HUES48 (cell line): ENCODE results near the gene ATP5ME.
A peak's percentile ranks its signal among the peaks of the same experiment; 100 is the strongest.
"Not testable (repeated sequence)": the region's sequence is repeated elsewhere in the genome, so short reads cannot be mapped to it uniquely, and the experiment has no call there.

Experiments
- H3K27ac ChIP-seq: one replicate; pipeline ENCODE4 v1.7.0; 2013; ENCODE audit warnings: low read depth, low read length, inconsistent platforms
- H3K27me3 ChIP-seq: 2 replicates; pipeline ENCODE4 v1.6.1; 2013; ENCODE audit warnings: mild to moderate bottlenecking, low read length; ENCODE audit not compliant: control insufficient read depth, insufficient read depth
- H3K36me3 ChIP-seq: 2 replicates; pipeline ENCODE4 v1.6.1; 2013; ENCODE audit warnings: low read length; ENCODE audit not compliant: control insufficient read depth, insufficient read depth
- H3K4me1 ChIP-seq: 2 replicates; pipeline ENCODE4 v1.6.1; 2013; ENCODE audit warnings: mild to moderate bottlenecking, low read length; ENCODE audit not compliant: control insufficient read depth, insufficient read depth
- H3K4me3 ChIP-seq: 2 replicates; pipeline ENCODE4 v1.5.1; 2013; ENCODE audit warnings: mild to moderate bottlenecking, low read depth, low read length
- H3K9ac ChIP-seq: 2 replicates; pipeline ENCODE4 v1.6.1; 2013; ENCODE audit warnings: mild to moderate bottlenecking, low read depth, low read length, moderate library complexity
- H3K9me3 ChIP-seq: 2 replicates; pipeline ENCODE4 v1.6.1; 2013; ENCODE audit warnings: low read length; ENCODE audit not compliant: control insufficient read depth, insufficient read depth

ATP5ME gene

GRCh38 chr4:675036-675882 is 1.2 kb upstream of the ATP5ME start:
- peak overlapping the region; percentile 76 for H3K4me3 ChIP-seq
- no peak overlapping the region for H3K27ac ChIP-seq
- H3K36me3 ChIP-seq, result peaks cover 20% of the 10 kb centered on the region
- peak overlapping the region; percentile 69 for H3K9ac ChIP-seq
- peaks cover 10% of the 10 kb centered on the region for H3K4me1 ChIP-seq
- no peaks in the 10 kb centered on the region for H3K9me3 ChIP-seq
- H3K27me3 ChIP-seq, result no peaks in the 10 kb centered on the region

GRCh38 chr4:673349-674091 is 556 bp downstream of the ATP5ME start:
- peaks cover 20% of the 10 kb centered on the region for H3K36me3 ChIP-seq
- peaks cover 8% of the 10 kb centered on the region for H3K4me1 ChIP-seq
- H3K27ac ChIP-seq, result peak overlapping the region; percentile 85
- H3K9ac ChIP-seq, result peak overlapping the region; percentile 92
- no peaks in the 10 kb centered on the region for H3K9me3 ChIP-seq
- H3K4me3 ChIP-seq, result peak overlapping the region; percentile 94
- H3K27me3 ChIP-seq, result no peaks in the 10 kb centered on the region

- Histone ChIP-seq H3K27ac (no peak overlapping the region), H3K27me3 (no peaks in the 10 kb centered on the region), H3K9ac (no peak overlapping the region), H3K4me1 (peaks cover 8% of the 10 kb centered on the region), H3K36me3 (peaks cover 20% of the 10 kb centered on the region), H3K9me3 (no peaks in the 10 kb centered on the region), H3K4me3 (no peak overlapping the region)
Measured at GRCh38 chr4:671769-672168, 2.3 kb downstream of the ATP5ME start.

GRCh38 chr4:669806-670559 is 4.1 kb downstream of the ATP5ME start:
- not testable (repeated sequence) for H3K9ac ChIP-seq, H3K4me3 ChIP-seq, H3K27me3 ChIP-seq, H3K4me1 ChIP-seq, H3K27ac ChIP-seq, H3K9me3 ChIP-seq
- peaks cover 20% of the 10 kb centered on the region for H3K36me3 ChIP-seq

GRCh38 chr4:668219-668618 is 5.9 kb downstream of the ATP5ME start:
- not testable (repeated sequence) for H3K27ac ChIP-seq, H3K9me3 ChIP-seq, H3K4me1 ChIP-seq, H3K4me3 ChIP-seq, H3K27me3 ChIP-seq, H3K9ac ChIP-seq
- peaks cover 19% of the 10 kb centered on the region for H3K36me3 ChIP-seq

- H3K27me3 ChIP-seq, result no peaks in the 10 kb centered on the region
- H3K27ac ChIP-seq, result no peak overlapping the region
- peaks cover 13% of the 10 kb centered on the region for H3K36me3 ChIP-seq
- H3K4me1 ChIP-seq, result 0 out of 2 replicates have a peak, but pooled peaks cover 3% of the 10 kb centered on the region
- no peaks in the 10 kb centered on the region for H3K9me3 ChIP-seq
- H3K4me3 ChIP-seq, result no peak overlapping the region
- no peak overlapping the region for H3K9ac ChIP-seq
Measured at GRCh38 chr4:667545-667925, 6.5 kb downstream of the ATP5ME start.

- Histone ChIP-seq H3K4me3 (no peak overlapping the region), H3K27ac (no peak overlapping the region), H3K36me3 (peaks cover 7% of the 10 kb centered on the region), H3K9me3 (no peaks in the 10 kb centered on the region), H3K4me1 (0 out of 2 replicates have a peak, but pooled peaks cover 3% of the 10 kb centered on the region), H3K27me3 (no peaks in the 10 kb centered on the region), H3K9ac (no peak overlapping the region)
Measured at GRCh38 chr4:666822-667544, 7.1 kb downstream of the ATP5ME start.

GRCh38 chr4:666436-666810 is 7.7 kb downstream of the ATP5ME start:
- Histone ChIP-seq H3K4me1 (0 out of 2 replicates have a peak, but pooled peaks cover 3% of the 10 kb centered on the region), H3K9ac (no peak overlapping the region), H3K9me3 (no peaks in the 10 kb centered on the region), H3K36me3 (peaks cover 2% of the 10 kb centered on the region), H3K4me3 (no peak overlapping the region), H3K27me3 (no peaks in the 10 kb centered on the region), H3K27ac (no peak overlapping the region)

- no peaks in the 10 kb centered on the region for H3K9me3 ChIP-seq
- no peaks in the 10 kb centered on the region for H3K36me3 ChIP-seq
Measured at GRCh38 chr4:665751-666435, 8.2 kb downstream of the ATP5ME start.

GRCh38 chr4:665381-665750 is 8.7 kb downstream of the ATP5ME start:
- Histone ChIP-seq H3K9ac (no peak overlapping the region), H3K27me3 (no peaks in the 10 kb centered on the region), H3K4me3 (no peak overlapping the region)

More at GRCh38 chr4:665751-666435, 8.2 kb downstream of the ATP5ME start:
- Histone ChIP-seq H3K9ac (no peak overlapping the region), H3K4me1 (0 out of 2 replicates have a peak, but pooled peaks cover 3% of the 10 kb centered on the region), H3K4me3 (no peak overlapping the region), H3K27ac (no peak overlapping the region), H3K27me3 (no peaks in the 10 kb centered on the region)

More at GRCh38 chr4:665381-665750, 8.7 kb downstream of the ATP5ME start:
- Histone ChIP-seq H3K27ac (no peak overlapping the region), H3K9me3 (no peaks in the 10 kb centered on the region), H3K36me3 (no peaks in the 10 kb centered on the region), H3K4me1 (0 out of 2 replicates have a peak, but pooled peaks cover 3% of the 10 kb centered on the region)
